ENCODE data around the gene DR1.

- TF ChIP-seq CTCF (IDR thresholded peaks at IDR 0.05 in 8 of 11, conservative IDR thresholded peaks at IDR 0.05 in 3 of 11) (no peak), POLR2A (IDR thresholded peaks at IDR 0.05) (no peak)
Measured at GRCh38 chr1:93338387-93339146, 7.1 kb upstream of the DR1 start.
